Kidney epithelial cell (primary cell): ENCODE measurements around the gene SMYD2. TPM values are rescaled to one million over a fixed set of nuclear protein-coding genes. Genes with fewer than 3 reads are reported as not detected.
"Not testable (repeated sequence)": the region's sequence is repeated elsewhere in the genome, so short reads cannot be mapped to it uniquely, and the experiment has no call there.

Experiments used
- DNase-seq: peaks from one replicate; pipeline ENCODE4 v3.0.0-alpha.2; 2010; ENCODE audit warnings: low read depth
- H3K27me3 ChIP-seq: 2 replicates; pipeline ENCODE4 v1.6.0; 2011; ENCODE audit warnings: low read length; ENCODE audit not compliant: control insufficient read depth, insufficient read depth
- H3K36me3 ChIP-seq: 2 replicates; pipeline ENCODE4 v1.5.1; 2011; ENCODE audit warnings: low read length; ENCODE audit not compliant: control insufficient read depth, insufficient read depth
- H3K4me3 ChIP-seq: 2 replicates; pipeline ENCODE4 v1.5.1; 2011; ENCODE audit warnings: low read depth, mild to moderate bottlenecking, control low read depth, low read length
- total RNA-seq: library from RNA; depleted of rRNA; stranded (reverse); fragments of >200 nt; gene quantifications from 2 replicates; pipeline ENCODE4 v1.2.3, GENCODE V29; 2015
- TF ChIP-seq, protein P1 (sequence below): IDR thresholded peaks from 2 replicates; pipeline ENCODE4 v1.5.1; 2011; ENCODE audit warnings: mild to moderate bottlenecking, moderate library complexity, low read length, control low read depth, inconsistent platforms; ENCODE audit not compliant: insufficient read depth, poor library complexity, severe bottlenecking

Gene SMYD2
- total RNA-seq, 1 donor from 2014 or later: 54.7 TPM

DNA sequence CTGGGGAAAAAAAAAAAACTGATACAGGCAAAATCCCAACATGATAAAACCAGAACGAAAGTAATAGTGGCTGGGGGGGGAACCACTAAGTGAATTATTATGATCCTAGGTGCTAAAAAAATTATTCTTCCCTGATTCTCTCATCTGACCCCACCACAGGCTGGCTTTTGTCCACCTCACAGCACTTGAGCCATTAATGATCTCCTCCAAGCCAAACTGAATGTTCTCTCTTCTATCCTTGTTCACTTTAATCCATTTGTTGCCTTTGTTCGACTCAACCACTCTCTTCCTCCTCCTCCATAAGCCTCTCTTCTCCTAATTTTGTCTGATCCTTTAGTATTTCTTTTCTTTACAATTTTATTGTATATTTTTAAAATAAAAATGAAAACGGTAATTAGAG, 16.0 kb upstream of the SMYD2 start:
- Histone ChIP-seq H3K36me3 (no peaks in the 10 kb centered on the region), H3K27me3 (no peaks in the 10 kb centered on the region), H3K4me3 (no peak overlapping the region)
- TF ChIP-seq, protein P1, sequence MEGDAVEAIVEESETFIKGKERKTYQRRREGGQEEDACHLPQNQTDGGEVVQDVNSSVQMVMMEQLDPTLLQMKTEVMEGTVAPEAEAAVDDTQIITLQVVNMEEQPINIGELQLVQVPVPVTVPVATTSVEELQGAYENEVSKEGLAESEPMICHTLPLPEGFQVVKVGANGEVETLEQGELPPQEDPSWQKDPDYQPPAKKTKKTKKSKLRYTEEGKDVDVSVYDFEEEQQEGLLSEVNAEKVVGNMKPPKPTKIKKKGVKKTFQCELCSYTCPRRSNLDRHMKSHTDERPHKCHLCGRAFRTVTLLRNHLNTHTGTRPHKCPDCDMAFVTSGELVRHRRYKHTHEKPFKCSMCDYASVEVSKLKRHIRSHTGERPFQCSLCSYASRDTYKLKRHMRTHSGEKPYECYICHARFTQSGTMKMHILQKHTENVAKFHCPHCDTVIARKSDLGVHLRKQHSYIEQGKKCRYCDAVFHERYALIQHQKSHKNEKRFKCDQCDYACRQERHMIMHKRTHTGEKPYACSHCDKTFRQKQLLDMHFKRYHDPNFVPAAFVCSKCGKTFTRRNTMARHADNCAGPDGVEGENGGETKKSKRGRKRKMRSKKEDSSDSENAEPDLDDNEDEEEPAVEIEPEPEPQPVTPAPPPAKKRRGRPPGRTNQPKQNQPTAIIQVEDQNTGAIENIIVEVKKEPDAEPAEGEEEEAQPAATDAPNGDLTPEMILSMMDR: no peak
- no peak for DNase-seq

DNA sequence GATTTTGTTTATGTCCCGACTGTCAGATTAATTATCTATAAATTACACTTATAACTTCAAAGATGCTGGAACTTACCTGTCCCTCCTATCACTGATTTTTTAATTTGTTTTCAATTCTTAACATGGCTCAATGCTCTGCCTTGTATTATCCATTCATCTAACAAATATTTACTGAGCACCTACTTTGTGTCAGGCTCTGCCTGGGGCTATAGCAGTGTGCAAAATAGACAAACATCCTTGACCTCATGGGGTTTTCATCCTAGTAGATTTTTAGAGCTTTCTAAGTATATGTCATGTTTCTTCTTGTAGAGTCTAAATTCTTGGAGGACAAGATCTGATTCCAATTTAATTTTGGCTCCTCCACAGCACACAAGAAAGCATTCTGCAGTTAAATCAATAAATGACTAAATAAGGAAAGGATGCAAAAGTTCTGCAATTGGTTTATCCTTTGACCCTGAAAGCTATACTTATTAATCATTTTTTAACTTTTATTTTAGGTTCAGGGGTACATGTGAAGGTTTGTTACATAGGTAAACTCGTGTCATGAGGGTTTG, 10.8 kb upstream of the SMYD2 start:
- Histone ChIP-seq H3K27me3 (no peaks in the 10 kb centered on the region), H3K36me3 (no peaks in the 10 kb centered on the region), H3K4me3 (no peak overlapping the region)
- TF ChIP-seq, protein P1: no peak
- DNase-seq: no peak

DNA sequence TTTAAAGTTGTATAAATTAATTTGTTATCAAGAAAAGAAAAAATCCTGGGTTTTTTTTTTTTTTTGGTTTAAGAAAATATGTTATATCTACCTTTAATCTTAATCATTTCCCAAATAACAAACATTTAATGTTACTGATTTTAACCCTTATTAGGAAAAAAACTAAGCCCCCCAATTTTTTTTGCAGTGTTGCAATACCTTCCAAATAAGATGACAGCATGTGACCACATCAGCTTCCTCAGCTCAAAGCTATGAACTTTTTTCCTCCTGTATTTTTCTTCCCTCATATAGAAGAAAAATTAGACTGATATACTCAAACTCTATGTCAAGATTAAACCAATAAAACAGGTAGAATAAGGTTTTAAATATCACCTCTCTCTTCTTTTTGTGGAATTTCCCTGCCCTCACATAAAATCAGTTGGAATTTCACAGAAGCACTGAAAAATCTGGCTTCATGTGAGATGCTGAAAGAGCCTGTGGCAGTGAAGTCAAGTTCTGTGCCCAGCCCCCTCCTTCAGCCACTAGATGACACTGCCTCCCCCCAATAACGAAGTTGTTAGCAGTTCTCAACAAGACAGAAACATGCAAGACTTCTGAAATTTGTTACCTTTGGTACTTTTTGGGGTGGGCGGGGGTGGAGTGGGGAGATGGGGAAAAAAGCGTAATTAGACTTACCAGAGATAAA, 9.6 kb upstream of the SMYD2 start:
- TF ChIP-seq, protein P1: no peak
- Histone ChIP-seq H3K4me3 (no peak overlapping the region), H3K36me3 (no peaks in the 10 kb centered on the region), H3K27me3 (no peaks in the 10 kb centered on the region)
- no peak for DNase-seq

DNA sequence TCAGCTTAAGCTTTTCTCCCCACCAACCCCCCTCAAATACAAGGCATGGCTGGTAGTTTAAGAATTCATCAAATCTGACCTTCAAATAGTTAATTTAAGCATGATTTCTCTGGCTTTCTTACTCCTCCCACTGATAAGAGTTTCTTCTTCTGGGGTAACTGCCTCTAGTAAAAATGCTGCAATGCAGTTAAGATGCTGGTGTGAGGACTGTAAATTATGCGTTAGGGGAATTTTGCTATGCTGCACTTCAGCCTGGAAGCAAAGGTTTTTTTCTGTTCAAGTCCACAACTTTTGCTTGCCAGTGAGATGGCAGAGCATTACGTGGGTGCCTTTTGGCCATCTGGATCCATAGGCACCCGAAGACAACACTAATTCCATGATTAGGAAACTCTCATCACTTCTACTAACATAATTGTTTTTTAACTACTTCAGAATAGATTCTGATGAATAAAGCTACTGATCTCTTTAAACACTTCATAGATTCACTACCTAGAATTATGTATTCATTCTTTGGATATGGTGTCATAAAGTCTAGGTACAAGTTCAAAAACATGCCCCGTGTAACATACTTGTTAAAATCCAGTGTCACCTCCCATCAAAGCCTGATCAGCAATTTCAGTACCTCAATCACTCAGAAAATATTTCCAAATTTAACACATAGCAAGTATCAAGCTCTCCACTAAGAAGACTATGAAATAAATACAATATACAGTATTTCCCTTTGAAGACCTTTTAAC, 8.8 kb upstream of the SMYD2 start:
- DNase-seq: no peak
- Histone ChIP-seq H3K27me3 (no peaks in the 10 kb centered on the region), H3K36me3 (no peaks in the 10 kb centered on the region), H3K4me3 (no peak overlapping the region)
- TF ChIP-seq, protein P1: no peak

DNA sequence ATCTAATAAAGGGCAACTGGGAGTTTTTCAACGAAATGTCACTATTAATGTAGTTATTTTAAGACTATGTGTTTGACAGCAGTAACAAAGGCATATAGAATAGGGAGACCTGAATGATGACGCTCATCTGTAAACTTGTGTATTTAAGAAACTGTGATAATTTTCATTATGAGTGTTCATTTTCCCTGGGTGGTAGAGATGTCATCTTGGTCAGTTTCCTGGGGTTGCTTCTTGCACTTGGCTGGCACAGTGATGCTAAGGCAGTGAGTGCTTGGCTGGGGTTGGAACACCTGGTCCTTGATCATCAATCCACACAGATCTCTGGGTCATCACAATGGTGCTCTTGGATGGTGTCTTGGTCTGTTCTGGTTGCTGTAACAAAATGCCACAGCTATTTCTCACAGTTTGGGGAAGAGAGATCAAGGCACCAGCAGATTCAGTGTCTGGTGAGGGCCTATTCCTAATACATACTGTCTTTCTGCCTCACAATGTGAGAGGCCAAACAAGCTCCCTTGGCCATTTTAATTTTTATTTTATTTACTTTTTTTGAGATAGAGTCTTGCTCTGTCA, 7.9 kb upstream of the SMYD2 start:
- TF ChIP-seq, protein P1: no peak
- no peak for DNase-seq
- no peaks in the 10 kb centered on the region for H3K36me3 ChIP-seq
- H3K4me3 ChIP-seq: no peak overlapping the region
- no peaks in the 10 kb centered on the region for H3K27me3 ChIP-seq

DNA sequence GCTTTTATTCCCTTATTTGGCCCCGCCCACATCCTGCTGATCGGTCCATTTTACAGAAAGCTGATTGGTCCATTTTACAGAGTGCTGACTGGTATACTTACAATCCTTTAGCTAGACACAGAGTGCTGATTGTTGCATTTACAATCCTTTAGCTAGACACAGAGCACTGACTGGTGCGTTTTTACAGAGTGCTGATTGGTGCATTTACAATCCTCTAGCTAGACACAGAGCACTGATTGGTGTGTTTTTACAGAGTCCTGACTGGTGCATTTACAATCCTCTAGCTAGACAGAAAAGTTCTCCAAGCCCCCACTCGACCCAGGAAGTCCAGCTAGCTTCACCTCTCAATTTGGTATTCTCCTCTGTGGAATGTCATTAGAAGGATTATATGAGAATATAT, 5.3 kb upstream of the SMYD2 start:
- H3K4me3 ChIP-seq, H3K27me3 ChIP-seq, DNase-seq, H3K36me3 ChIP-seq: not testable (repeated sequence)
